Endothelial cell of umbilical vein (primary cell): ENCODE results near the gene ERBB4. TPM values are rescaled to one million over a fixed set of nuclear protein-coding genes. Genes with fewer than 3 reads are reported as not detected.

Source experiments
- BruUV-seq: library from RNA; stranded (reverse); fragments of 400-500 nt; replicated peaks from 2 replicates; lab custom pipeline; 2021; lab: Mats Ljungman, UMichigan
- CTCF ChIA-PET: fragments of 300-600, 350-600 bp; sonication (Branson Sonifier 250); formaldehyde crosslinking; loops from one replicate; lab custom pipeline; 2021; ENCODE audit warnings: antibody characterized with exemption, inconsistent platforms; lab: Charles Lee
- POLR2A ChIA-PET: fragments of 300-600, 350-600 bp; sonication (Branson Sonifier 250); formaldehyde crosslinking; loops from one replicate; lab custom pipeline; 2021; ENCODE audit warnings: antibody characterized with exemption, inconsistent platforms; lab: Charles Lee
- DNase-seq: peaks from one replicate; pipeline ENCODE4 v3.0.0-alpha.2; 2011; ENCODE audit warnings: low read depth, low spot score
- FAIRE-seq: peaks from 2 replicates; lab custom pipeline; 2011; peaks lifted over from hg19 to GRCh38; lab: Jason Lieb, UNC
- H2AFZ ChIP-seq: 2 replicates; pipeline ENCODE4 v1.6.0; 2012; ENCODE audit warnings: low read depth, low read length, control low read depth, inconsistent platforms
- H3K27ac ChIP-seq: 2 replicates; pipeline ENCODE4 v1.5.1; 2011; ENCODE audit warnings: low read depth, mild to moderate bottlenecking, control low read depth, low read length, moderate library complexity; ENCODE audit not compliant: insufficient read depth
- H3K27me3 ChIP-seq, 2 experiments: 2 replicates each; pipeline versions ENCODE4 v1.6.0 to v1.6.1; 2011; ENCODE audit warnings: low read length in 2 of 2, mixed read lengths in 1 of 2; ENCODE audit not compliant: control insufficient read depth in 2 of 2, insufficient read depth in 2 of 2
- H3K36me3 ChIP-seq, 2 experiments: 2 replicates in 1 of 2; 3 replicates in 1 of 2; pipeline ENCODE4 v1.5.1; 2011; ENCODE audit warnings: low read length in 2 of 2, mild to moderate bottlenecking in 1 of 2, moderate library complexity in 1 of 2; ENCODE audit not compliant: control insufficient read depth in 2 of 2, insufficient read depth in 2 of 2; ENCODE audit errors: extremely low read depth in 1 of 2
- H3K4me1 ChIP-seq: 3 replicates; pipeline ENCODE4 v1.5.1; 2011; ENCODE audit warnings: mild to moderate bottlenecking, low read length; ENCODE audit not compliant: control insufficient read depth, insufficient read depth; ENCODE audit errors: extremely low read depth
- H3K4me2 ChIP-seq: 2 replicates; pipeline ENCODE4 v1.6.1; 2011; ENCODE audit warnings: low read length, control low read depth, mixed read lengths; ENCODE audit not compliant: insufficient read depth
- H3K4me3 ChIP-seq, 3 experiments: fragments of 200-600 bp in 1 of 3; sonication (generic), shearing (Covaris generic) in 1 of 3; replicated peaks in 1 of 3; 2 replicates each; pipeline ENCODE4 v1.5.1; 2011 to 2016; ENCODE audit warnings: control low read depth in 3 of 3, low read length in 3 of 3, mild to moderate bottlenecking in 2 of 3, inconsistent platforms in 1 of 3, low read depth in 1 of 3, moderate library complexity in 1 of 3; ENCODE audit not compliant: insufficient read depth in 1 of 3
- H3K79me2 ChIP-seq: 2 replicates; pipeline ENCODE4 v1.6.0; 2012; ENCODE audit warnings: low read length, inconsistent platforms; ENCODE audit not compliant: control insufficient read depth, insufficient read depth
- H3K9ac ChIP-seq: replicated peaks from 2 replicates; pipeline ENCODE3; 2011; ENCODE audit warnings: low read length, control low read depth; ENCODE audit not compliant: insufficient read depth; ENCODE audit errors: extremely low read depth
- H3K9me1 ChIP-seq: replicated peaks from 3 replicates; pipeline ENCODE4 v1.6.0; 2011; ENCODE audit warnings: mild to moderate bottlenecking, low read length; ENCODE audit not compliant: control insufficient read depth, insufficient read depth; ENCODE audit errors: extremely low read depth
- H3K9me3 ChIP-seq: replicated peaks from 2 replicates; pipeline ENCODE4 v1.5.1; 2012; ENCODE audit warnings: low read length, inconsistent platforms; ENCODE audit not compliant: control insufficient read depth, insufficient read depth
- H4K20me1 ChIP-seq: replicated peaks from 2 replicates; pipeline ENCODE3; 2011; ENCODE audit warnings: mild to moderate bottlenecking, low read length; ENCODE audit not compliant: control insufficient read depth, insufficient read depth; ENCODE audit errors: extremely low read depth
- EZH2 ChIP-seq: IDR thresholded peaks from 2 replicates; pipeline ENCODE4 v1.6.1; 2012; ENCODE audit warnings: borderline replicate concordance, low read depth, mild to moderate bottlenecking, moderate library complexity, low read length, inconsistent platforms; ENCODE audit not compliant: severe bottlenecking
- FOS ChIP-seq: IDR thresholded peaks from 2 replicates; pipeline ENCODE4 v1.6.1; 2011; ENCODE audit warnings: mild to moderate bottlenecking, low read length, moderate library complexity, borderline replicate concordance; ENCODE audit not compliant: insufficient read depth
- GATA2 ChIP-seq: IDR thresholded peaks from 2 replicates; pipeline ENCODE4 v1.7.0; 2011; ENCODE audit warnings: low read depth, mild to moderate bottlenecking, moderate library complexity, mixed read lengths, low read length; ENCODE audit not compliant: insufficient read length, insufficient read depth
- JUN ChIP-seq: IDR thresholded peaks from 2 replicates; pipeline ENCODE4 v1.6.1; 2011; ENCODE audit warnings: borderline replicate concordance, low read depth; ENCODE audit not compliant: insufficient read length, insufficient read depth
- MYC ChIP-seq: IDR thresholded peaks from one replicate; pipeline ENCODE4 v1.6.1; 2011; ENCODE audit warnings: mild to moderate bottlenecking, low read depth, low read length
- POLR2A ChIP-seq: IDR thresholded peaks from 2 replicates; pipeline ENCODE4 v1.6.1; 2012; ENCODE audit warnings: low read depth, mild to moderate bottlenecking, control low read depth, low read length
- POLR2AphosphoS5 ChIP-seq: IDR thresholded peaks from 2 replicates; pipeline ENCODE4 v1.6.1; 2012; ENCODE audit warnings: low read depth, mild to moderate bottlenecking, control low read depth, low read length, moderate library complexity; ENCODE audit not compliant: insufficient read depth
- dilution Hi-C: fragments of 300-500 bp; cut with MboI; formaldehyde crosslinking; loops from one replicate; pipeline ENCODE4 v1.15.0; 2019; ENCODE audit warnings: low sequenced_read_pairs; ENCODE audit not compliant: extremely low pct_ligation_motif_present
- intact Hi-C: fragments of 100-400 bp; cut with micrococcal nuclease; formaldehyde crosslinking; loops from one replicate; pipeline ENCODE4 v1.10.0; 2022
- polyA plus RNA-seq, 4 experiments: library from polyadenylated mRNA; depleted of rRNA in 3 of 4; stranded (reverse) in 3 of 4; unstranded in 1 of 4; fragments of >200 nt; gene quantifications; 2 replicates each; pipeline versions ENCODE4 v1.2.1 to v1.2.3, GENCODE V29; 2011 to 2012; ENCODE audit warnings: missing spikeins in 1 of 4
- total RNA-seq: library from RNA; stranded (reverse); gene quantifications from 2 replicates; pipeline ENCODE4 v1.2.3, GENCODE V29; 2021
- TF ChIP-seq, protein P1 (sequence below), 2 donors: IDR thresholded peaks; 1 replicate in 1 of 2; 2 replicates in 1 of 2; pipeline ENCODE4 v1.5.1; 2011; ENCODE audit warnings: low read length in 2 of 2, mild to moderate bottlenecking in 2 of 2, moderate library complexity in 2 of 2, control low read depth in 1 of 2, inconsistent platforms in 1 of 2, low read depth in 1 of 2; ENCODE audit not compliant: insufficient read depth in 1 of 2; ENCODE audit errors: extremely low read depth in 1 of 2
- TF ChIP-seq, protein P2 (sequence below): IDR thresholded peaks from 2 replicates; pipeline ENCODE4 v1.6.1; 2011; ENCODE audit not compliant: insufficient read depth, insufficient read length

Gene ERBB4
- total and polyA plus RNA-seq, 2 donors (not counting 3 experiments of a cell fraction or from before 2014, with no cell fraction given) = 0.01 to 0.27 TPM

DNA sequence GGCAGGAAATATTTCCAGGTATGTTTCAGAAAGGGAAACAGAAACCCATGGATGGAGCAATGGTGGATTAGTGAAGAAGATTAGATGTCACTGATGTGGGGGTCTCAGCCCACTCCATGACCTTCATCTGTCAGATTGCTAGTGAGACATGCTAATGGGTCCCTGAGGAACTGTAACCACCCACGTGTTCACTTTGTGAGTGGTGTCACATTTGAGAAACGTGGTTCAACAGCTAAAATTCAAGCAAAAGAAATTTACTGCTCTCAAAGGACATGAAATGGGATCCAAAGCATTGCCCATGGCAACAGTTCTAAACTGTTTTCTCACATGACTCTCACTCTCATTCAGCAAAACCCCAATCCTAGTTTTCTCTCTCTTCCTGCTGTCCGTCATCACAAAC, 776.1 kb downstream of the ERBB4 start:
- Histone ChIP-seq H3K4me1 (no peaks in the 10 kb centered on the region), H3K79me2 (no peaks in the 10 kb centered on the region), H3K4me3 (no peak overlapping the region), H4K20me1 (no peaks in the 10 kb centered on the region), H3K36me3 (no peaks in the 10 kb centered on the region), H3K9me1 (no peaks in the 10 kb centered on the region), H3K4me2 (no peak overlapping the region), H3K9ac (no peak overlapping the region), H3K27me3 (no peaks in the 10 kb centered on the region), H3K9me3 (no peaks in the 10 kb centered on the region), H3K27ac (no peak overlapping the region), H2AFZ (no peak overlapping the region)
- FAIRE-seq = no peak
- dilution Hi-C loops (no loop called here), intact Hi-C loops (no loop called here)
- TF ChIP-seq, protein P1, sequence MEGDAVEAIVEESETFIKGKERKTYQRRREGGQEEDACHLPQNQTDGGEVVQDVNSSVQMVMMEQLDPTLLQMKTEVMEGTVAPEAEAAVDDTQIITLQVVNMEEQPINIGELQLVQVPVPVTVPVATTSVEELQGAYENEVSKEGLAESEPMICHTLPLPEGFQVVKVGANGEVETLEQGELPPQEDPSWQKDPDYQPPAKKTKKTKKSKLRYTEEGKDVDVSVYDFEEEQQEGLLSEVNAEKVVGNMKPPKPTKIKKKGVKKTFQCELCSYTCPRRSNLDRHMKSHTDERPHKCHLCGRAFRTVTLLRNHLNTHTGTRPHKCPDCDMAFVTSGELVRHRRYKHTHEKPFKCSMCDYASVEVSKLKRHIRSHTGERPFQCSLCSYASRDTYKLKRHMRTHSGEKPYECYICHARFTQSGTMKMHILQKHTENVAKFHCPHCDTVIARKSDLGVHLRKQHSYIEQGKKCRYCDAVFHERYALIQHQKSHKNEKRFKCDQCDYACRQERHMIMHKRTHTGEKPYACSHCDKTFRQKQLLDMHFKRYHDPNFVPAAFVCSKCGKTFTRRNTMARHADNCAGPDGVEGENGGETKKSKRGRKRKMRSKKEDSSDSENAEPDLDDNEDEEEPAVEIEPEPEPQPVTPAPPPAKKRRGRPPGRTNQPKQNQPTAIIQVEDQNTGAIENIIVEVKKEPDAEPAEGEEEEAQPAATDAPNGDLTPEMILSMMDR (IDR thresholded peaks at IDR 0.05; ENCODE audit: extremely low read depth in 1 of 2, insufficient read depth in 1 of 2, low read depth in 1 of 2, low read length in 2 of 2) = no peak
- TF ChIP-seq POLR2A (no peak), GATA2 (no peak), FOS (no peak), JUN (no peak), MYC (no peak), EZH2 (no peak), POLR2AphosphoS5 (no peak)
- TF ChIP-seq, protein P2, sequence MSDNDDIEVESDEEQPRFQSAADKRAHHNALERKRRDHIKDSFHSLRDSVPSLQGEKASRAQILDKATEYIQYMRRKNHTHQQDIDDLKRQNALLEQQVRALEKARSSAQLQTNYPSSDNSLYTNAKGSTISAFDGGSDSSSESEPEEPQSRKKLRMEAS = no peak
- no TSS peak for BruUV-seq
- CTCF ChIA-PET = no interaction called here
- POLR2A ChIA-PET = no interaction called here
- DNase-seq = no peak
